LNCaP clone FGC (cell line): ENCODE results near the gene AMOTL1.
"Not testable (repeated sequence)": the region's sequence is repeated elsewhere in the genome, so short reads cannot be mapped to it uniquely, and the experiment has no call there.

Experiments
- DNase-seq: peaks from one replicate; pipeline ENCODE4 v3.0.0-alpha.2; 2011; ENCODE audit warnings: low read depth
- H3K4me3 ChIP-seq: 2 replicates; pipeline ENCODE4 v1.5.1; 2011; ENCODE audit warnings: mild to moderate bottlenecking, low read depth, low read length, control low read depth
- TF ChIP-seq, protein P1 (sequence below): IDR thresholded peaks from 2 replicates; pipeline ENCODE4 v1.5.1; 2012; ENCODE audit warnings: mild to moderate bottlenecking; ENCODE audit not compliant: control insufficient read depth, insufficient read depth; ENCODE audit errors: extremely low read depth

Gene AMOTL1

GRCh38 chr11:94910779-94911178 is 142.6 kb downstream of the AMOTL1 start:
- H3K4me3 ChIP-seq, result no peak overlapping the region
- TF ChIP-seq, protein P1, sequence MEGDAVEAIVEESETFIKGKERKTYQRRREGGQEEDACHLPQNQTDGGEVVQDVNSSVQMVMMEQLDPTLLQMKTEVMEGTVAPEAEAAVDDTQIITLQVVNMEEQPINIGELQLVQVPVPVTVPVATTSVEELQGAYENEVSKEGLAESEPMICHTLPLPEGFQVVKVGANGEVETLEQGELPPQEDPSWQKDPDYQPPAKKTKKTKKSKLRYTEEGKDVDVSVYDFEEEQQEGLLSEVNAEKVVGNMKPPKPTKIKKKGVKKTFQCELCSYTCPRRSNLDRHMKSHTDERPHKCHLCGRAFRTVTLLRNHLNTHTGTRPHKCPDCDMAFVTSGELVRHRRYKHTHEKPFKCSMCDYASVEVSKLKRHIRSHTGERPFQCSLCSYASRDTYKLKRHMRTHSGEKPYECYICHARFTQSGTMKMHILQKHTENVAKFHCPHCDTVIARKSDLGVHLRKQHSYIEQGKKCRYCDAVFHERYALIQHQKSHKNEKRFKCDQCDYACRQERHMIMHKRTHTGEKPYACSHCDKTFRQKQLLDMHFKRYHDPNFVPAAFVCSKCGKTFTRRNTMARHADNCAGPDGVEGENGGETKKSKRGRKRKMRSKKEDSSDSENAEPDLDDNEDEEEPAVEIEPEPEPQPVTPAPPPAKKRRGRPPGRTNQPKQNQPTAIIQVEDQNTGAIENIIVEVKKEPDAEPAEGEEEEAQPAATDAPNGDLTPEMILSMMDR, result no peak
- no peak for DNase-seq

GRCh38 chr11:94912806-94913205 is 144.7 kb downstream of the AMOTL1 start:
- no peak overlapping the region for H3K4me3 ChIP-seq

DNA sequence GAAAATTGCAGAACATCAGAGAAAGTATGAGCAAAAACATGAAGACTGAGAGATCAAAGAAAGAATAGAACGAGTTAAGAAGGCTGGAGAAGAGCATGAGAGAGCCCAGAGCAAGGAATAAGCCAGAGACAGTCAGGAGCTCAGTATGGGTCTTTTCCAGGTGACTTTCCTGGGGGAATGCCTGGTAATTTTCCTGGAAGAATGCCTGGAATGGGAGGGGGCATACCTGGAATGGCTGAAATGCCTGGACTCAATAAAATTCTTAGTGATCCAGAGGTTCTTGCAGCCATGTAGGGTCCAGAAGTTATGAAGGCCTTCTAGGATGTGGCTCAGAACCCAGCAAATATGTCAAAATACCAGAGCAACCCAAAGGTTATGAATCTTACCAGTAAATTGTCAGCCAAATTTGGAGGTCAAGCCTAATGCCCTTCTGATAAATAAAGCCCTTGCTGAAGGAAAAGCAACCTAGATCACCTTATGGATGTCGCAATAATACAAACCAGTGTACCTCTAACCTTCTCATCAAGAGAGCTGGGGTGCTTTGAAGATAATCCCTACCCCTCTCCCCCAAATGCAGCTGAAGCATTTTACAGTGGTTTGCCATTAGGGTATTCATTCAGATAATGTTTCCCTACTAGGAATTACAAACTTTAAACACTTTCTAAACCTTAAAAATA is 145.7 kb downstream of the AMOTL1 start:
- H3K4me3 ChIP-seq, DNase-seq: not testable (repeated sequence)

More at GRCh38 chr11:94912806-94913205, 144.7 kb downstream of the AMOTL1 start:
- TF ChIP-seq, protein P1, result no peak
- DNase-seq, result no peak

DNA sequence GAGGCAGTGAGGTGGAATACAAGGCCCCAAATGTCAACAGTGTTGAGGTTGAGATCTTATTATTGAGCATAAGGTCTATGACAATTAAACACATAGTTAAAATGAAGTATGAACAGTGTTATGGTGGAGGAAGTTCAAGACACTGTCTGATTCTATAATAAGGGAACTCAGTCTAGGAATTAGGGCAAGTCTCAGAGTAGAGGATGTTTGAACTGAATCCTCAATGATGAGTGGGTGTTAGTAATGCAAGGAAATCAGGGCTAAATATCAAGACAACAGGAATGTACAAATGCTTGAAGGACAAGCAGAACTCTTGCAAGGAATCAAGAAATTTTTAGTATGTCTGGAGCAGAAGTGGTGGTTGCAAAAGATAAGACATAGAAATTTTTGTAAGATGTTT is 152.2 kb downstream of the AMOTL1 start:
- no peak overlapping the region for H3K4me3 ChIP-seq
- TF ChIP-seq, protein P1, result no peak

DNA sequence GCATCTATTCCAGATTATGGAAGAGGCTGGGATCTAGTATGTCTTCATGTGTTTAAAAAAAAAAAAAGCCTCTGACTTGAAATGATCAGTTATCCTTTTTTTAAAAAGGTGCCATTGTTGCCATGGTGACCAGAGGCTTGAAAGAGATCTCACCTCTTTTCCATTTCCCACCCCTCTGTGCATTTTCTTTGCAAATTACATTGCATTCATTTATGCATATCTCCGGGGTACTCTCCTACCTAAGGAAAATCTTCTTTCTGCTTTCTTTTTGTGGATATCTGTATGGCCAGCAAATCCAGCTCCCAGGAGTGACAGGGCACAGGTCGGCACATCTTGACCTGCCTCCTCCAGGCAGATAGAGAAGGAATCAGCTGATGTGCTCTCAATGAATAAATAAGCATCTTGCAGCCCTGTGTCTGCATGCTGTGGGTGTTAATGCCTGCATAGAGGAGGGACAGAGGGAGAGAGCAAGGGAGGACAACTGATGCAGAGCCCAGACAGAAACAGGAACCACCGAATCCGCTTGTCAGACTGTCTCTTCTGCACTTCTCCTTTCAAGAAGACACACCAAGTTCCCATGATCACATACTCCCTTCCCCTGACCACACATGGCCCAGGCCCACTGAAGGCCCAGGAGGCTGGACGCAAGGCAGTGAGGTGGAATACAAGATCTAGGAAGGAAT is 154.3 kb downstream of the AMOTL1 start:
- no peak for DNase-seq
- TF ChIP-seq, protein P1, result no peak
- no peak overlapping the region for H3K4me3 ChIP-seq

More for the DNA sequence above, 152.2 kb downstream of the AMOTL1 start:
- no peak for DNase-seq

DNA sequence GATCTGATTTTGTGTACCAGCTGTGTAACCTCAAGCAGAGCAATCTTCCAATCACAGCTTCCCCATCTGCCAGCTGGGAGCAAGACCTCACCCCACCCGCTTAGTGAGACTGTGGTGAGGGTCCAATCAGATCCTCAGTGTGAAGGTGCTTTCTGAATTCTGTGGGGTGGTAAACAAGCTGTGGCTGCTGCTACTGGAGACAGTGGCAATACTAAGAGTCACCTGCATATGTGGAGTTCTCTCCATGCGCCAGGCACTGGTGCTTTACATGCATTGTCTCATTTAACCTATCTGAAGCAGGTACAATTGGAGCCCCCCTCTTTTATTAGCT is 154.8 kb downstream of the AMOTL1 start:
- TF ChIP-seq, protein P1, result no peak

DNA sequence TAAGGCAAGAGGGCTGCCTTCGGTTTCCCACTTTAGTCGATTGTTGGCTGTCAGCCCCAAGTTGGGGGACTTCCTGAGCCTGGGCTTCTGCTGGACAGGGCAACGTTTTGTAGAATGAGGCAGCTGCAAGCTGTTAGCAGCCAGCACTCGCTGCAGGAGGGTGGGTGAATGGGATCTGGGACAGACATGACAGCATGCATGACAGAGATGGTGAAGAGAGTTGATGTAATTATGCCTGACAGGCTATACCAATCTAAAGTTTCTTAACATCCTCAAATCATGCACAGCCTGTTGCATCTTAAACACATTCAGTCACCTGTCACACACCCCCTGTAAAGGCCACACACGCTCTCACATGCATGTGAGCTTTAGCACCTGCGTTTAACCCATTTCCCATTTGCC is 156.0 kb downstream of the AMOTL1 start:
- TF ChIP-seq, protein P1, result no peak
- DNase-seq, result no peak
- no peak overlapping the region for H3K4me3 ChIP-seq

More for the DNA sequence above, 154.8 kb downstream of the AMOTL1 start:
- no peak overlapping the region for H3K4me3 ChIP-seq
- DNase-seq, result no peak
